Heart left ventricle (tissue), 13 donors: Measurements from ENCODE around the gene FBXO38.

Experiments
- CTCF ChIP-seq, 12 donors: fragments of 200-600 bp; sonication (generic) in 4 of 12; IDR thresholded peaks; one replicate each; pipeline versions ENCODE4 v1.5.0 to v1.8.0; 2018 to 2022; ENCODE audit warnings: antibody characterized with exemption in 12 of 12, mild to moderate bottlenecking in 5 of 12
- POLR2A ChIP-seq, 2 donors: fragments of 450-650 bp; IDR thresholded peaks; one replicate each; pipeline ENCODE4 v1.6.1; 2017; ENCODE audit warnings: antibody characterized with exemption in 2 of 2, mild to moderate bottlenecking in 2 of 2, moderate library complexity in 2 of 2
- donor health status: ischemic (EF 13 %, LVEDD 7.1; RV severe dilation, severe dysfunction).
- donor health status: DM: no; HTN: yes; CAD: no.
- donor health status: DM: no; HTN: no; CAD: no.
- donor health status: ischemic (EF 25% LVEDD 6.9; RV normal size, moderate dysfunction).
- donor health status: ischemic (EF 25% LVEDD 5.7; RV mildly dilated, moderate dysfunction).
- donor health status: ischemic (EF 35%, LVEDD 5.7; RV mildly dilated, moderate dysfunction).
- donor health status: nonischemic (EF 11% LVEDD 7.7; RV severe dilation, severe dysfunction).
- donor health status: DM: yes; HTN: yes; CAD: no.
- donor health status: PGD.
- donor health status: ischemic (EF 29% LVEDD 5.4; RV normal size, mild dysfunction).
- donor health status: nonischemic (EF 23%, LVEDD 6.1; RV moderate dilation, normal function).

GRCh38 chr5:148483750-148484149 is 100.0 kb downstream of the FBXO38 start:
- no peak for TF ChIP-seq CTCF (IDR thresholded peaks at IDR 0.05)
- TF ChIP-seq POLR2A (IDR thresholded peaks at IDR 0.05), result no peak
